IPS-20b (cell line): ENCODE results near the gene TMPRSS6.

Experiments
- H3K27ac ChIP-seq: one replicate; pipeline ENCODE4 v1.5.1; 2013; ENCODE audit warnings: low read length
- H3K27me3 ChIP-seq: 2 replicates; pipeline ENCODE4 v1.6.1; 2013; ENCODE audit warnings: mild to moderate bottlenecking, low read length, inconsistent platforms; ENCODE audit not compliant: insufficient read depth
- H3K36me3 ChIP-seq: 2 replicates; pipeline ENCODE4 v1.6.1; 2013; ENCODE audit warnings: low read depth, mild to moderate bottlenecking, inconsistent platforms, low read length, moderate library complexity; ENCODE audit not compliant: insufficient read depth
- H3K4me1 ChIP-seq: 2 replicates; pipeline ENCODE4 v1.6.1; 2013; ENCODE audit warnings: mild to moderate bottlenecking, control low read depth, inconsistent platforms, low read length, moderate library complexity; ENCODE audit not compliant: insufficient read depth
- H3K4me3 ChIP-seq: 2 replicates; pipeline ENCODE4 v1.5.1; 2013; ENCODE audit warnings: mild to moderate bottlenecking, low read length, inconsistent platforms
- H3K9ac ChIP-seq: 2 replicates; pipeline ENCODE4 v1.6.1; 2013; ENCODE audit warnings: low read depth, mild to moderate bottlenecking, inconsistent platforms, low read length, moderate library complexity
- H3K9me3 ChIP-seq: 2 replicates; pipeline ENCODE4 v1.6.1; 2013; ENCODE audit warnings: mild to moderate bottlenecking, low read depth, low read length, inconsistent platforms; ENCODE audit not compliant: insufficient read depth

The TMPRSS6 gene

GRCh38 chr22:37107816-37108621 lies 1.5 kb downstream of the TMPRSS6 start:
- no peaks in the 10 kb centered on the region for H3K9me3 ChIP-seq
- H3K36me3 ChIP-seq: no peaks in the 10 kb centered on the region
- H3K9ac ChIP-seq: no peak overlapping the region

GRCh38 chr22:37105990-37106389 lies 3.5 kb downstream of the TMPRSS6 start:
- H3K4me3 ChIP-seq: no peak overlapping the region
- no peak overlapping the region for H3K9ac ChIP-seq
- no peaks in the 10 kb centered on the region for H3K27me3 ChIP-seq
- no peaks in the 10 kb centered on the region for H3K36me3 ChIP-seq
- no peaks in the 10 kb centered on the region for H3K9me3 ChIP-seq
- H3K4me1 ChIP-seq: no peaks in the 10 kb centered on the region
- H3K27ac ChIP-seq: no peak overlapping the region

More at GRCh38 chr22:37107816-37108621, 1.5 kb downstream of the TMPRSS6 start:
- no peaks in the 10 kb centered on the region for H3K4me1 ChIP-seq
- H3K27ac ChIP-seq: no peak overlapping the region
- no peaks in the 10 kb centered on the region for H3K27me3 ChIP-seq
- no peak overlapping the region for H3K4me3 ChIP-seq

GRCh38 chr22:37105154-37105553 lies 4.4 kb downstream of the TMPRSS6 start:
- Histone ChIP-seq H3K9ac (no peak overlapping the region), H3K27me3 (no peaks in the 10 kb centered on the region), H3K27ac (no peak overlapping the region), H3K4me1 (no peaks in the 10 kb centered on the region), H3K36me3 (no peaks in the 10 kb centered on the region), H3K9me3 (no peaks in the 10 kb centered on the region), H3K4me3 (no peak overlapping the region)

GRCh38 chr22:37103656-37104452 lies 5.7 kb downstream of the TMPRSS6 start:
- H3K27ac ChIP-seq: no peak overlapping the region
- H3K9me3 ChIP-seq: no peaks in the 10 kb centered on the region
- H3K4me3 ChIP-seq: no peak overlapping the region
- no peaks in the 10 kb centered on the region for H3K36me3 ChIP-seq
- H3K4me1 ChIP-seq: 0 out of 2 replicates have a peak, but pooled peaks cover 3% of the 10 kb centered on the region
- peaks cover 9% of the 10 kb centered on the region for H3K27me3 ChIP-seq
- H3K9ac ChIP-seq: no peak overlapping the region

GRCh38 chr22:37103151-37103550 lies 6.4 kb downstream of the TMPRSS6 start:
- Histone ChIP-seq H3K9ac (no peak overlapping the region), H3K9me3 (no peaks in the 10 kb centered on the region), H3K4me1 (0 out of 2 replicates have a peak, but pooled peaks cover 3% of the 10 kb centered on the region), H3K4me3 (no peak overlapping the region), H3K36me3 (no peaks in the 10 kb centered on the region), H3K27me3 (peaks cover 16% of the 10 kb centered on the region), H3K27ac (no peak overlapping the region)

GRCh38 chr22:37101311-37102066 lies 8.0 kb downstream of the TMPRSS6 start:
- H3K27me3 ChIP-seq: peaks cover 33% of the 10 kb centered on the region
- no peak overlapping the region for H3K9ac ChIP-seq
- no peak overlapping the region for H3K27ac ChIP-seq
- H3K4me3 ChIP-seq: no peak overlapping the region
- H3K4me1 ChIP-seq: 0 out of 2 replicates have a peak, but pooled peaks cover 3% of the 10 kb centered on the region
- no peaks in the 10 kb centered on the region for H3K36me3 ChIP-seq
- H3K9me3 ChIP-seq: no peaks in the 10 kb centered on the region

- no peaks in the 10 kb centered on the region for H3K9me3 ChIP-seq
- 0 out of 2 replicates have a peak, but pooled peaks cover 3% of the 10 kb centered on the region for H3K4me1 ChIP-seq
- no peak overlapping the region for H3K4me3 ChIP-seq
- H3K27me3 ChIP-seq: peaks cover 36% of the 10 kb centered on the region
- H3K36me3 ChIP-seq: no peaks in the 10 kb centered on the region
- H3K9ac ChIP-seq: no peak overlapping the region
- no peak overlapping the region for H3K27ac ChIP-seq
These were observed 8.9 kb downstream of the TMPRSS6 start for GRCh38 chr22:37100589-37101127.

- Histone ChIP-seq H3K4me3 (no peak overlapping the region), H3K27me3 (peaks cover 36% of the 10 kb centered on the region), H3K4me1 (0 out of 2 replicates have a peak, but pooled peaks cover 3% of the 10 kb centered on the region), H3K36me3 (no peaks in the 10 kb centered on the region), H3K9me3 (no peaks in the 10 kb centered on the region), H3K27ac (no peak overlapping the region), H3K9ac (no peak overlapping the region)
These were observed 10.4 kb downstream of the TMPRSS6 start for GRCh38 chr22:37098976-37099591.

- peaks cover 36% of the 10 kb centered on the region for H3K27me3 ChIP-seq
- H3K9ac ChIP-seq: no peak overlapping the region
- no peaks in the 10 kb centered on the region for H3K36me3 ChIP-seq
- H3K27ac ChIP-seq: no peak overlapping the region
- H3K9me3 ChIP-seq: no peaks in the 10 kb centered on the region
- H3K4me1 ChIP-seq: 0 out of 2 replicates have a peak, but pooled peaks cover 3% of the 10 kb centered on the region
- no peak overlapping the region; the same call in 1 of the 2 replicates for H3K4me3 ChIP-seq
These were observed 12.2 kb downstream of the TMPRSS6 start for GRCh38 chr22:37097346-37097745.

GRCh38 chr22:37095113-37095512 lies 14.4 kb downstream of the TMPRSS6 start:
- 0 out of 2 replicates have a peak, but pooled peaks cover 3% of the 10 kb centered on the region for H3K4me1 ChIP-seq
- H3K4me3 ChIP-seq: no peak overlapping the region
- H3K9ac ChIP-seq: no peak overlapping the region
- H3K27ac ChIP-seq: no peak overlapping the region
- H3K27me3 ChIP-seq: peaks cover 36% of the 10 kb centered on the region
- H3K36me3 ChIP-seq: no peaks in the 10 kb centered on the region
- no peaks in the 10 kb centered on the region for H3K9me3 ChIP-seq

GRCh38 chr22:37094239-37094638 lies 15.3 kb downstream of the TMPRSS6 start:
- no peak overlapping the region for H3K9ac ChIP-seq
- H3K27ac ChIP-seq: no peak overlapping the region
- H3K9me3 ChIP-seq: no peaks in the 10 kb centered on the region
- no peaks in the 10 kb centered on the region for H3K36me3 ChIP-seq
- no peak overlapping the region for H3K4me3 ChIP-seq
- H3K4me1 ChIP-seq: no peaks in the 10 kb centered on the region
- H3K27me3 ChIP-seq: peaks cover 31% of the 10 kb centered on the region
